RWPE1 (cell line): ENCODE measurements around the gene ZNF217.

Source experiments
- CTCF ChIA-PET: fragments of 350-600 bp; sonication (Branson Sonifier 250); formaldehyde crosslinking; extraction: SDS; loops from one replicate; lab custom pipeline; 2021; lab: Yijun Ruan, JAX
- POLR2A ChIA-PET: fragments of 400-600 bp; formaldehyde crosslinking; extraction: SDS; loops from one replicate; lab custom pipeline; 2020; ENCODE audit warnings: antibody characterized with exemption; ENCODE audit not compliant: low non-redundant PET; lab: Yijun Ruan, JAX
- DNase-seq: peaks from one replicate; pipeline ENCODE4 v3.0.0; 2012; ENCODE audit warnings: low spot score
- H3K27ac ChIP-seq: fragments of 450-650 bp; 2 replicates; pipeline ENCODE4 v1.5.1; 2017
- CTCF ChIP-seq: fragments of 450-650 bp; conservative IDR thresholded peaks from 2 replicates; pipeline ENCODE4 v1.5.1; 2017; ENCODE audit warnings: low read depth, mild to moderate bottlenecking

Gene ZNF217

GRCh38 chr20:53517146-53517545 is 76.5 kb downstream of the ZNF217 start:
- no peak overlapping the region for H3K27ac ChIP-seq
- no peak for DNase-seq
- no peak for TF ChIP-seq CTCF
- POLR2A ChIA-PET, result no interaction called here
- CTCF ChIA-PET, result interaction anchor here (0.7 kb wide), 1 partner anchor 584 kb away, joined by 3 read pairs; no protein-coding TSS in a partner anchor
